GM10248 (cell line): ENCODE measurements around the gene JARID2.
A peak's percentile ranks its signal among the peaks of the same experiment; 100 is the strongest.

Source experiments
- CTCF ChIA-PET: fragments of 300-600 bp; sonication (Branson Sonifier 250); formaldehyde crosslinking; extraction: SDS; loops from one replicate; lab custom pipeline; 2021; ENCODE audit warnings: antibody characterized with exemption; lab: Yijun Ruan, JAX
- POLR2A ChIA-PET: fragments of 350-650 bp; sonication (Branson Sonifier 250); formaldehyde crosslinking; extraction: SDS; loops from one replicate; lab custom pipeline; 2020; ENCODE audit warnings: antibody characterized with exemption; lab: Yijun Ruan, JAX
- DNase-seq: peaks from one replicate; pipeline ENCODE4 v3.0.0; 2012; ENCODE audit errors: extremely low spot score
- TF ChIP-seq, protein P1 (sequence below): IDR thresholded peaks from 2 replicates; pipeline ENCODE4 v1.5.1; 2012; ENCODE audit warnings: mild to moderate bottlenecking, low read depth; ENCODE audit errors: extremely low read depth, missing control alignments, control extremely low read depth

JARID2 gene

DNA sequence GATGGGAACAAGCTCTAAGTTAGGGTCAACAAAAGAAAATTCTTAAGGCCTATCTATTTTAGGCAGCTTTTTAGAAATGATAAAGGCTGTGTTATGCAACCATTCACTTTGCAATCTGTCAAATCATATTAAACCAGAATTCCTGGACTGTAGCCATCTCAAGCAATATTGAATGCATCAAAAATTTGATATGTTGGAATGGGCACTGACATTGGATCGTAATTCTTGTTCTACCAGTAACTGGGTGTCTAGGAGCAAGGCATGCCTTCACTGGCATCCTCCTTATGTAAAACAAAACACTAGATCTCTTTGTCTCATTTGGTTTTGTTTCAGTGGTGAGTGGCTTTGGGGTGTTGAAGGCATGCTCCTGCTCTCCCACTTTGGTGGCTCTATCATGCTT lies 145.6 kb downstream of the JARID2 start:
- CTCF ChIA-PET: interaction anchor here (1.1 to 5.5 kb wide), 9 partner anchors 11 to 137 kb away, joined by 3 to 78 read pairs (median 4); no protein-coding TSS in a partner anchor
- POLR2A ChIA-PET: no interaction called here
- TF ChIP-seq, protein P1, sequence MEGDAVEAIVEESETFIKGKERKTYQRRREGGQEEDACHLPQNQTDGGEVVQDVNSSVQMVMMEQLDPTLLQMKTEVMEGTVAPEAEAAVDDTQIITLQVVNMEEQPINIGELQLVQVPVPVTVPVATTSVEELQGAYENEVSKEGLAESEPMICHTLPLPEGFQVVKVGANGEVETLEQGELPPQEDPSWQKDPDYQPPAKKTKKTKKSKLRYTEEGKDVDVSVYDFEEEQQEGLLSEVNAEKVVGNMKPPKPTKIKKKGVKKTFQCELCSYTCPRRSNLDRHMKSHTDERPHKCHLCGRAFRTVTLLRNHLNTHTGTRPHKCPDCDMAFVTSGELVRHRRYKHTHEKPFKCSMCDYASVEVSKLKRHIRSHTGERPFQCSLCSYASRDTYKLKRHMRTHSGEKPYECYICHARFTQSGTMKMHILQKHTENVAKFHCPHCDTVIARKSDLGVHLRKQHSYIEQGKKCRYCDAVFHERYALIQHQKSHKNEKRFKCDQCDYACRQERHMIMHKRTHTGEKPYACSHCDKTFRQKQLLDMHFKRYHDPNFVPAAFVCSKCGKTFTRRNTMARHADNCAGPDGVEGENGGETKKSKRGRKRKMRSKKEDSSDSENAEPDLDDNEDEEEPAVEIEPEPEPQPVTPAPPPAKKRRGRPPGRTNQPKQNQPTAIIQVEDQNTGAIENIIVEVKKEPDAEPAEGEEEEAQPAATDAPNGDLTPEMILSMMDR: no peak
- DNase-seq: no peak

DNA sequence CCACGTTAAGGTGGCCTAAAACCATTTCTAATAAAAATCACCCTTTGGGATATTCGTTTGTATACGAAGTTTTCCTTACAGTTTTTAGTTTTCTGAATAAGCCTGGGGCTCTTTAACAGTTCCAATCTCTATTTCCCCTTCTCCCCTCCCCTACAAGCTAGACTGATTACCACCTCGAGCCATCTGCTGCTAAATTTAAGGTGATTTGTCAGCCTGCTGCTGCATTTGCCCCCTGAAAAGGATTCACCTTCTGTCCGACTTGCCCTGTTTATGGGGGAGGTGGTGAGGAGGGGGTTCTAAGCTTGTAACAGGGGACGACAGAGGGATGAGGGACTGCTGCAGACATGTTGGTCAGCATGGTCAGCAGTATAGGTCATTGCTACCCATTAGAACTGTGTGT lies 146.3 kb downstream of the JARID2 start:
- TF ChIP-seq, protein P1: no peak
- ChIA-PET POLR2A (no interaction called here), CTCF (interaction anchor here (1.1 kb wide), 1 partner anchor 138 kb away, joined by 3 read pairs; no protein-coding TSS in a partner anchor)
- DNase-seq: no peak

DNA sequence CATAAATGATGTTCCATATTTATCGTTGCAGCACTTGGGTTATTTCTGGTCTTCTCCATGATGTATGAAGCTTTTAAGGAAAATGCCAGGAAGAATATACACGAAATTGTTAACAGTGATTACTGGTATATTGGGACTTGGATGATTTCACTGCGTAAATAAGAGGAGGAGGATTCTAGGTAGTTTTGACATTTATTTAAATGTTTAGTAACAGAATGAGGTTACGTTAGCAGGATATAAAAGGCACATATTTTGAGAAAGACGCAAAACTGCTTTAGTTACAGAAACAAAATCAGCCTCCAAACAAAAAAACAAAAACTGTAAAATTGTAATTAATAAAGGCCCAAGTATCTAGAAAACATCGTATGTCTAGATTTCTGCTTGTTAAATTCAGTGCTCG lies 147.7 kb downstream of the JARID2 start:
- POLR2A ChIA-PET: no interaction called here
- TF ChIP-seq, protein P1: no peak
- no peak for DNase-seq
- CTCF ChIA-PET: no interaction called here

DNA sequence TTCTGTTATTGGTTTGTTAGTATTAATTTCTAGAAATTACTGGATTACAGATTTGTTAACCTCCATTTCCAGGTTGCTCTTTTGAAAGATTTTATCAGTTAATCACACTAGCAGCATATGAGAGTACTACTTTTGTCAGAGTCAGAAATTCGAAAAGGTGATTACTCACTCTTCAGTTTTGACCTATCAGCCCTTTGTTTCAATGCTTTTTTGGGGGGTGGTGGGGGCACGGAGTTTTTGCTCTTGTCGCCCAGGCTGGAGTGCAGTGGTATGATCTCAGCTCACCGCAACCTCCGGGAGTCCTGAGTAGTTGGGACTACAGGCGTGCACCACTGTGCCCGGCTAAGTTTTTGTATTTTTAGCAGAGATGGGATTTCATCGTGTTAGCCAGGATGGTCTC lies 149.2 kb downstream of the JARID2 start:
- POLR2A ChIA-PET: interaction anchor here (0.6 kb wide), 1 partner anchor 83 kb away, joined by 4 read pairs; no protein-coding TSS in a partner anchor

DNA sequence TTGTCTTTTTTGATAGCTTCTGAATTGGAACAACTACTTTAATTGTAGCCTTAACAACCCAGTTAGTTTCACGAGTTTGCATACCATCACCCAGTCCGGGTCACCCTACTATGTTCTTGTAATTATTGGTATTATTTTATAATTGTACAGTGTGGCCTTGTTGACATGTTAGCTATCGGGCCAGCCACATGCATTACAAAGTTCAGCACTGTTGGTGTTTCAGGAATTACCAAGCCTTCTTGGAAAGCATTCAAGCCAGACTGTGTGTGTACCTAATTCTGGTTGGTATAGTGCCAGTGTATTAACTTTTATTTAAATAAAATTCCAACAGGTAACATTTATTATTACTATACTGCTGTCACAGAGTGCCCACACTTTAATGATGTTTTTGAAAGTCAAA lies 150.9 kb downstream of the JARID2 start:
- ChIA-PET POLR2A (no interaction called here), CTCF (interaction anchor here (1.2 kb wide), 1 partner anchor 8 kb away, joined by 4 read pairs; no protein-coding TSS in a partner anchor)
- DNase-seq: no peak
- TF ChIP-seq, protein P1: no peak

More for the DNA sequence above, 149.2 kb downstream of the JARID2 start:
- no peak for DNase-seq
- CTCF ChIA-PET: interaction anchor here (1.2 kb wide), 1 partner anchor 13 kb away, joined by 3 read pairs; no protein-coding TSS in a partner anchor
- TF ChIP-seq, protein P1: no peak

DNA sequence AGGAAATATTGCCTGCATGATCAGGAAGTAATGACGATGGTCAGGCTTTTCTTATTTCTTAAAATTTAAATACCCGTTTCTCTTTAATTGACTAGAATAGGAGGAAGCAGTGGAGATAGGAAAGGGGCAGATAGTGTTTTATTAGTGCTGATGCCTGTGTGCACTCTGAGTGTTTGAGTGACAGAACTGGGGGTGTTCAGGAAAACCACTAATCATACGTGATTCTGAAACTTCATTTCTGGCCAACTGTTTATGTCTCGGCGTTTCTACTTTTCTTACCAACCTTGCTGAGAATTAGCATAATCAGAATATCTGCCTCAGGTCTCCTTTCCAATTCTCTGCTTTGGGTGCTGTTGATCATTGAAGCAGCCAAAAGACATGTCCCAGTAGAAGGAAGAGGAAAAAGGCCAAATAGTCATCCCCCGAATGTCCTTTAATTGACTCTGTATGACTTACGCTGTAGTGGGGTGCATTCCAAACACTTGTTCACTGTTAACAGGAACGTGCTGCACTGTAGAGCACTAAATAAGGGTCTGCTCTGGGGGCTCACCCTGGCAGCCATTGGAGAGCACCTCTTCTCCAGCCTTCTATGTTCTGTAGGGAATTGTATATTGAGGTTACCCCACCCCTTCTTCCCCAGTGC lies 152.9 kb downstream of the JARID2 start:
- CTCF ChIA-PET: interaction anchor here (1.3 to 7.5 kb wide), 5 partner anchors 10 to 41 kb away, joined by 3 to 78 read pairs (median 9); no protein-coding TSS in a partner anchor
- POLR2A ChIA-PET: interaction anchor here (0.7 kb wide), 1 partner anchor 34 kb away, joined by 3 read pairs; no protein-coding TSS in a partner anchor
- TF ChIP-seq, protein P1: no peak
- peak; percentile 68 for DNase-seq
